GF-D8 (cell line): ENCODE data around the gene ARID4B.
"Not testable (repeated sequence)": the region's sequence is repeated elsewhere in the genome, so short reads cannot be mapped to it uniquely, and the experiment has no call there.

Source experiments
- DNase-seq: peaks from one replicate; lab custom pipeline; 2025; lab: John Stamatoyannopoulos, UW

Gene ARID4B

GRCh38 chr1:235270625-235271024 is 57.4 kb downstream of the ARID4B start:
- DNase-seq: no peak

GRCh38 chr1:235269990-235270389 is 58.0 kb downstream of the ARID4B start:
- not testable (repeated sequence) for DNase-seq

- DNase-seq: no peak
Measured at GRCh38 chr1:235268379-235269125, 59.4 kb downstream of the ARID4B start.

- DNase-seq: no peak
Measured at GRCh38 chr1:235266967-235267366, 61.0 kb downstream of the ARID4B start.

- no peak for DNase-seq
Measured at GRCh38 chr1:235266325-235266724, 61.7 kb downstream of the ARID4B start.

GRCh38 chr1:235265900-235266299 is 62.1 kb downstream of the ARID4B start:
- no peak for DNase-seq

- no peak for DNase-seq
Measured at GRCh38 chr1:235264327-235264726, 63.7 kb downstream of the ARID4B start.

GRCh38 chr1:235262539-235262938 is 65.4 kb downstream of the ARID4B start:
- DNase-seq: no peak

- no peak for DNase-seq
Measured at GRCh38 chr1:235261243-235261642, 66.7 kb downstream of the ARID4B start.

- DNase-seq: no peak
Measured at GRCh38 chr1:235259133-235259778, 68.7 kb downstream of the ARID4B start.

GRCh38 chr1:235258068-235258467 is 69.9 kb downstream of the ARID4B start:
- not testable (repeated sequence) for DNase-seq

- no peak for DNase-seq
Measured at GRCh38 chr1:235254721-235255120, 73.3 kb downstream of the ARID4B start.

- DNase-seq: peak; percentile 35
Measured at GRCh38 chr1:235253219-235253962, 74.6 kb downstream of the ARID4B start.

- no peak for DNase-seq
Measured at GRCh38 chr1:235250430-235250829, 77.5 kb downstream of the ARID4B start.

GRCh38 chr1:235246022-235246948 is 81.7 kb downstream of the ARID4B start:
- DNase-seq: no peak

- DNase-seq: no peak
Measured at GRCh38 chr1:235244974-235245592, 82.9 kb downstream of the ARID4B start.

GRCh38 chr1:235240960-235241359 is 87.0 kb downstream of the ARID4B start:
- no peak for DNase-seq

GRCh38 chr1:235239851-235240250 is 88.1 kb downstream of the ARID4B start:
- DNase-seq: peak; percentile 26

- no peak for DNase-seq
Measured at GRCh38 chr1:235238558-235238957, 89.4 kb downstream of the ARID4B start.

- DNase-seq: no peak
Measured at GRCh38 chr1:235236128-235236527, 91.9 kb downstream of the ARID4B start.

GRCh38 chr1:235229868-235230267 is 98.1 kb downstream of the ARID4B start:
- no peak for DNase-seq
